ENCODE results near the gene PPP1R26.

DNA sequence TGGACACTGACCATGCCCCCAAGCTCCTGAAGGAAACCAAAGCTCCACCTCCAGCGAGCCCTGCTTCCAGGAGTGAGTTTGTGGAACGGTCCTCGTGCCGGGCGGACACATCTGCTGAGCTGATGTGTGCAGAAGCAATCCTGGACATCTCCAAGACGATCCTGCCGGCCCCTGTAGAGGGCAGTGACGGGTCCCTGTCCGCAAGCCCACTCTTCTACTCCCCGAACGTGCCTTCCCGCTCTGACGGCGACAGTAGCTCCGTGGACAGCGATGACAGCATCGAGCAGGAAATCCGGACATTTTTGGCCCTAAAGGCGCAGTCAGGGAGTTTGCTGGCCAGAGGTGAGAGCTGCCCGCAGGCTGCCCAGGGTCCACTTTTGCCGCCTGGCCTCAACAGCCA, 6.2 kb downstream of the PPP1R26 start:
- TF ChIP-seq, protein P1, sequence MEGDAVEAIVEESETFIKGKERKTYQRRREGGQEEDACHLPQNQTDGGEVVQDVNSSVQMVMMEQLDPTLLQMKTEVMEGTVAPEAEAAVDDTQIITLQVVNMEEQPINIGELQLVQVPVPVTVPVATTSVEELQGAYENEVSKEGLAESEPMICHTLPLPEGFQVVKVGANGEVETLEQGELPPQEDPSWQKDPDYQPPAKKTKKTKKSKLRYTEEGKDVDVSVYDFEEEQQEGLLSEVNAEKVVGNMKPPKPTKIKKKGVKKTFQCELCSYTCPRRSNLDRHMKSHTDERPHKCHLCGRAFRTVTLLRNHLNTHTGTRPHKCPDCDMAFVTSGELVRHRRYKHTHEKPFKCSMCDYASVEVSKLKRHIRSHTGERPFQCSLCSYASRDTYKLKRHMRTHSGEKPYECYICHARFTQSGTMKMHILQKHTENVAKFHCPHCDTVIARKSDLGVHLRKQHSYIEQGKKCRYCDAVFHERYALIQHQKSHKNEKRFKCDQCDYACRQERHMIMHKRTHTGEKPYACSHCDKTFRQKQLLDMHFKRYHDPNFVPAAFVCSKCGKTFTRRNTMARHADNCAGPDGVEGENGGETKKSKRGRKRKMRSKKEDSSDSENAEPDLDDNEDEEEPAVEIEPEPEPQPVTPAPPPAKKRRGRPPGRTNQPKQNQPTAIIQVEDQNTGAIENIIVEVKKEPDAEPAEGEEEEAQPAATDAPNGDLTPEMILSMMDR (IDR thresholded peaks at IDR 0.05; ENCODE audit: low read length) = no peak
- TF ChIP-seq EZH2 (IDR thresholded peaks at IDR 0.05; ENCODE audit: borderline replicate concordance, low read length) = no peak
